GM04503 (cell line): ENCODE results near the gene WASHC4.

ENCODE experiments used
- DNase-seq: peaks from one replicate; pipeline ENCODE4 v3.0.0-alpha.2; 2012; ENCODE audit warnings: low read depth

The WASHC4 gene

GRCh38 chr12:105107494-105108371 lies at the start of gene WASHC4:
Gene WASHC4 (plus strand): TSS chr12:105107731. CDS start chr12:105107801, 70 bp downstream.
- DNase-seq, result peak; percentile 59

GRCh38 chr12:105060715-105061378 lies 46.7 kb upstream of the WASHC4 start:
- DNase-seq, result no peak

GRCh38 chr12:105064564-105065178 lies 42.9 kb upstream of the WASHC4 start:
- DNase-seq, result no peak

- no peak for DNase-seq
Observed at GRCh38 chr12:105067511-105068031, 40.0 kb upstream of the WASHC4 start.

GRCh38 chr12:105069936-105070702 lies 37.4 kb upstream of the WASHC4 start:
- no peak for DNase-seq

- DNase-seq, result no peak
Observed at GRCh38 chr12:105071981-105072380, 35.5 kb upstream of the WASHC4 start.

- DNase-seq, result no peak
Observed at GRCh38 chr12:105072888-105073488, 34.5 kb upstream of the WASHC4 start.

- DNase-seq, result peak; percentile 89
Observed at GRCh38 chr12:105076098-105076497, 31.4 kb upstream of the WASHC4 start.

GRCh38 chr12:105076913-105077312 lies 30.6 kb upstream of the WASHC4 start:
- DNase-seq, result no peak

GRCh38 chr12:105077435-105077834 lies 30.1 kb upstream of the WASHC4 start:
- DNase-seq, result no peak

- DNase-seq, result no peak
Observed at GRCh38 chr12:105078712-105079570, 28.6 kb upstream of the WASHC4 start.

GRCh38 chr12:105083031-105083430 lies 24.5 kb upstream of the WASHC4 start:
- no peak for DNase-seq

- no peak for DNase-seq
Observed at GRCh38 chr12:105083551-105084105, 23.9 kb upstream of the WASHC4 start.

GRCh38 chr12:105084251-105085250 lies 23.0 kb upstream of the WASHC4 start, which contains the start of gene ALDH1L2:
Gene ALDH1L2 (minus strand): TSS chr12:105084458. CDS start chr12:105084436, 22 bp downstream.
- DNase-seq, result no peak

GRCh38 chr12:105085501-105085900 lies 22.0 kb upstream of the WASHC4 start:
- no peak for DNase-seq

GRCh38 chr12:105089817-105090216 lies 17.7 kb upstream of the WASHC4 start:
- no peak for DNase-seq

- DNase-seq, result no peak
Observed at GRCh38 chr12:105090361-105090760, 17.2 kb upstream of the WASHC4 start.

- no peak for DNase-seq
Observed at GRCh38 chr12:105091476-105092206, 15.9 kb upstream of the WASHC4 start.
